Measurements from ENCODE around the gene ST6GALNAC3.

ST6GALNAC3 gene

DNA sequence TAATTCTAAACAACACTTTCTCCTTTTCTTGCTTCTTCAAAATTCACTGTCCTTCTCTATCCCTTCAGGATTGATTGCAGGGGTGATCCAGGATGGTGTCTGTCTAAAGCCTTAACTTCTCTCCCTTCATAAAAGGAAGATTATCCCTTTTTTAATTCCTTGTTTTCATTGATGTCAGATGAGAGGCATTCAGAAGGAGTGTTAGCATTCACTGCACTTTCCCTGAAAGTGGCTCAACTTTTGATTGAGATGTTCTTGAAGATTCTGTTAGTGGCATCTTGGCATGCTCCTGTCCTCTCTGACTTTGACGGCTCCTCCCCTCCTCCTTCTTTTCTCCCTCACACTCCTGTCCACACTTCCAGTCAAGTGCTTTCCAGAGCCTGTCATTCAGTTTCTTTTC lies 71.6 kb downstream of the ST6GALNAC3 start:
- Histone ChIP-seq H3K27ac (ENCODE audit: low read length) (no peak overlapping the region), H3K9me2 (replicated peaks; ENCODE audit: insufficient read depth, low read length) (no peaks in the 10 kb centered on the region), H3K9ac (ENCODE audit: low read length) (no peak overlapping the region), H3K4me1 (ENCODE audit: low read length) (no peaks in the 10 kb centered on the region), H3K4me2 (ENCODE audit: low read depth, low read length) (no peak overlapping the region), H3K4me3 (ENCODE audit: low read length) (no peak overlapping the region), H3K36me3 (replicated peaks; ENCODE audit: insufficient read depth, low read length) (no peaks in the 10 kb centered on the region), H3K27me3 (replicated peaks; ENCODE audit: insufficient read depth, low read length) (no peaks in the 10 kb centered on the region), H3F3A (ENCODE audit: insufficient read depth, low read length) (no peaks in the 10 kb centered on the region), H3K79me2 (ENCODE audit: low read length) (no peaks in the 10 kb centered on the region), H4K20me1 (ENCODE audit: insufficient read depth, low read length) (no peaks in the 10 kb centered on the region), H2AFZ (ENCODE audit: low read length) (no peak overlapping the region), H3K9me3 (replicated peaks; ENCODE audit: insufficient read depth, low read length) (no peaks in the 10 kb centered on the region)
- no peak for DNase-seq
- TF ChIP-seq EZH2 (optimal IDR thresholded peaks at IDR 0.05; ENCODE audit: low read depth, low read length) (no peak), EZH2phosphoT487 (IDR thresholded peaks at IDR 0.05; ENCODE audit: low read length) (no peak)
- TF ChIP-seq, protein P1, sequence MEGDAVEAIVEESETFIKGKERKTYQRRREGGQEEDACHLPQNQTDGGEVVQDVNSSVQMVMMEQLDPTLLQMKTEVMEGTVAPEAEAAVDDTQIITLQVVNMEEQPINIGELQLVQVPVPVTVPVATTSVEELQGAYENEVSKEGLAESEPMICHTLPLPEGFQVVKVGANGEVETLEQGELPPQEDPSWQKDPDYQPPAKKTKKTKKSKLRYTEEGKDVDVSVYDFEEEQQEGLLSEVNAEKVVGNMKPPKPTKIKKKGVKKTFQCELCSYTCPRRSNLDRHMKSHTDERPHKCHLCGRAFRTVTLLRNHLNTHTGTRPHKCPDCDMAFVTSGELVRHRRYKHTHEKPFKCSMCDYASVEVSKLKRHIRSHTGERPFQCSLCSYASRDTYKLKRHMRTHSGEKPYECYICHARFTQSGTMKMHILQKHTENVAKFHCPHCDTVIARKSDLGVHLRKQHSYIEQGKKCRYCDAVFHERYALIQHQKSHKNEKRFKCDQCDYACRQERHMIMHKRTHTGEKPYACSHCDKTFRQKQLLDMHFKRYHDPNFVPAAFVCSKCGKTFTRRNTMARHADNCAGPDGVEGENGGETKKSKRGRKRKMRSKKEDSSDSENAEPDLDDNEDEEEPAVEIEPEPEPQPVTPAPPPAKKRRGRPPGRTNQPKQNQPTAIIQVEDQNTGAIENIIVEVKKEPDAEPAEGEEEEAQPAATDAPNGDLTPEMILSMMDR (IDR thresholded peaks at IDR 0.05; ENCODE audit: low read length): no peak

DNA sequence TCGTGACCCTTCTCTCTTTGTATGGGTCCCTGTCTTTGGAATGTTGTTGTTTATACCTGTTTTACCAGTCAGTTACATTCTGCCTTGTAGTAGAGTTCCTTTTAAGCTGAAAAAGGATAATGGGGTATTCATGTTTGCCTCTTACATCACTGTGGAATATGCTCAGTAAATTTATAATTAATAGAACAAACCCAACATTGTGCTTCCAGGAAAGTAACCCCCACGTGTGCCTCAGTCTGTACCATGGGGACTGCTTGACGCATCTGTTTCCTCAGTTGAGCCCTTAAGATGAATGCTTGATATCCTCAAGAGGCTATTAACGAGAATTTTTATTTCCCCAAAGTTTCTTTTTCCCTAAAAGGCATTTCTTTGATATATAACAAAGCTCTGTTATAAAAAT lies 73.4 kb downstream of the ST6GALNAC3 start:
- Histone ChIP-seq H3K9me2 (replicated peaks; ENCODE audit: insufficient read depth, low read length) (no peaks in the 10 kb centered on the region), H3K79me2 (ENCODE audit: low read length) (no peaks in the 10 kb centered on the region), H3K27ac (ENCODE audit: low read length) (no peak overlapping the region), H3K9ac (ENCODE audit: low read length) (no peak overlapping the region), H3K27me3 (replicated peaks; ENCODE audit: insufficient read depth, low read length) (no peaks in the 10 kb centered on the region), H4K20me1 (ENCODE audit: insufficient read depth, low read length) (no peaks in the 10 kb centered on the region), H3K4me3 (ENCODE audit: low read length) (no peak overlapping the region), H2AFZ (ENCODE audit: low read length) (no peak overlapping the region), H3K36me3 (replicated peaks; ENCODE audit: insufficient read depth, low read length) (no peaks in the 10 kb centered on the region), H3K4me2 (ENCODE audit: low read depth, low read length) (no peak overlapping the region), H3K4me1 (ENCODE audit: low read length) (no peaks in the 10 kb centered on the region), H3K9me3 (replicated peaks; ENCODE audit: insufficient read depth, low read length) (no peaks in the 10 kb centered on the region), H3F3A (ENCODE audit: insufficient read depth, low read length) (no peaks in the 10 kb centered on the region)
- DNase-seq: no peak
- TF ChIP-seq EZH2phosphoT487 (IDR thresholded peaks at IDR 0.05; ENCODE audit: low read length) (no peak), EZH2 (optimal IDR thresholded peaks at IDR 0.05; ENCODE audit: low read depth, low read length) (no peak)
- TF ChIP-seq, protein P1 (IDR thresholded peaks at IDR 0.05; ENCODE audit: low read length): no peak

DNA sequence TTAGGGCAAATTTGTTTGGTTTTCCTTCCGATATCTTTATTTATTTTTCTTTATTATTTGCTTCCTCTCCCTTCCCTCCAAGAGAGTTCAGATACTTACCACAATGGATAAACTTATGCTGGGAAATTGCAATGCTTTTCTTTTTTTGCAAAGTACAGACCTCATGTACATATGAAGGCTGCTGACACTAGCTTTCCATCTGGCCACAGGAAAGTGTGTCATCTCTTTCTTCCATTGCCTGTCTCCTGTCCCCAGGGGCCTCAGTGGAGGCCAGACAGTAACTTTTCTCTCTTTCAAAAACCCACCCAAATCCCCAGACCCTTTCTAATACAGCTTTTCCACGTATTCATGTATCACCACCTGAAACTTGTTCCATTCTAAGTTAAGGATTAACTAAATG lies 73.9 kb downstream of the ST6GALNAC3 start:
- H3F3A ChIP-seq (ENCODE audit: insufficient read depth, low read length): no peaks in the 10 kb centered on the region
- H3K27ac ChIP-seq (ENCODE audit: low read length): no peak overlapping the region
- DNase-seq: no peak
- H3K27me3 ChIP-seq (replicated peaks; ENCODE audit: insufficient read depth, low read length): no peaks in the 10 kb centered on the region
- no peaks in the 10 kb centered on the region for H3K4me1 ChIP-seq (ENCODE audit: low read length)
- no peaks in the 10 kb centered on the region for H3K9me2 ChIP-seq (replicated peaks; ENCODE audit: insufficient read depth, low read length)
- TF ChIP-seq, protein P1 (IDR thresholded peaks at IDR 0.05; ENCODE audit: low read length): no peak
- TF ChIP-seq EZH2phosphoT487 (IDR thresholded peaks at IDR 0.05; ENCODE audit: low read length): no peak
- no peaks in the 10 kb centered on the region for H3K79me2 ChIP-seq (ENCODE audit: low read length)
- no peak overlapping the region for H3K4me3 ChIP-seq (ENCODE audit: low read length)
- no peak overlapping the region for H3K4me2 ChIP-seq (ENCODE audit: low read depth, low read length)
- H3K9ac ChIP-seq (ENCODE audit: low read length): no peak overlapping the region
- H3K9me3 ChIP-seq (replicated peaks; ENCODE audit: insufficient read depth, low read length): no peaks in the 10 kb centered on the region
- no peaks in the 10 kb centered on the region for H4K20me1 ChIP-seq (ENCODE audit: insufficient read depth, low read length)
- no peaks in the 10 kb centered on the region for H3K36me3 ChIP-seq (replicated peaks; ENCODE audit: insufficient read depth, low read length)
- H2AFZ ChIP-seq (ENCODE audit: low read length): no peak overlapping the region

Measured in MM.1S (cell line).